Measurements from ENCODE around the gene SMARCA5.

GRCh38 chr4:143555676-143556075 lies 42.2 kb downstream of the SMARCA5 start:
- TF ChIP-seq CTCF (IDR thresholded peaks at IDR 0.05) (no peak), POLR2A (IDR thresholded peaks at IDR 0.05) (no peak)
